HepG2 (cell line): ENCODE measurements around the gene BMPR1B. TPM values are rescaled to one million over a fixed set of nuclear protein-coding genes. Genes with fewer than 3 reads are reported as not detected.
A peak's percentile ranks its signal among the peaks of the same experiment; 100 is the strongest.

Experiments used
- CERS6 ChIP-seq: sonication (generic); formaldehyde crosslinking; IDR thresholded peaks from 2 replicates; pipeline ENCODE4 v1.5.0; 2020; ENCODE audit warnings: missing genetic modification reagents
- HNF4G ChIP-seq, 2 experiments: sonication (generic) in 1 of 2; formaldehyde crosslinking in 1 of 2; IDR thresholded peaks; 2 replicates each; pipeline versions ENCODE4 v1.4.0 to v1.6.1; 2011 to 2020; ENCODE audit warnings: borderline replicate concordance in 2 of 2, low read depth in 2 of 2, mild to moderate bottlenecking in 2 of 2, low read length in 1 of 2, missing genetic modification reagents in 1 of 2, moderate library complexity in 1 of 2
- HOXD1 ChIP-seq: sonication (generic); formaldehyde crosslinking; IDR thresholded peaks from 2 replicates; pipeline ENCODE4 v1.5.0; 2020; ENCODE audit warnings: missing genetic modification reagents
- IRF9 ChIP-seq: sonication (generic); formaldehyde crosslinking; IDR thresholded peaks from 2 replicates; pipeline ENCODE4 v1.8.0; 2022; ENCODE audit warnings: missing genetic modification reagents, mild to moderate bottlenecking, borderline replicate concordance
- ISL2 ChIP-seq: sonication (generic); formaldehyde crosslinking; IDR thresholded peaks from 2 replicates; pipeline ENCODE4 v1.5.0; 2020; ENCODE audit warnings: missing genetic modification reagents
- LRRFIP1 ChIP-seq: sonication (generic); formaldehyde crosslinking; conservative IDR thresholded peaks from 2 replicates; pipeline ENCODE4 v1.4.0; 2020; ENCODE audit warnings: missing genetic modification reagents
- MTF1 ChIP-seq: sonication (generic); formaldehyde crosslinking; IDR thresholded peaks from 2 replicates; pipeline ENCODE4 v1.5.0; 2020; ENCODE audit warnings: missing genetic modification reagents
- MYNN ChIP-seq: sonication (generic); formaldehyde crosslinking; IDR thresholded peaks from 2 replicates; pipeline ENCODE4 v1.4.0; 2020; ENCODE audit warnings: mild to moderate bottlenecking, low read depth, missing genetic modification reagents
- NFKBIZ ChIP-seq: IDR thresholded peaks from 2 replicates; pipeline ENCODE4 v1.6.1; 2018; ENCODE audit warnings: missing genetic modification reagents, missing compliant biosample characterization
- NKX3-1 ChIP-seq: sonication (generic); formaldehyde crosslinking; IDR thresholded peaks from 2 replicates; pipeline ENCODE4 v1.5.0; 2020; ENCODE audit warnings: missing genetic modification reagents
- PAX8 ChIP-seq: sonication (generic); formaldehyde crosslinking; IDR thresholded peaks from 2 replicates; pipeline ENCODE4 v1.8.0; 2022; ENCODE audit warnings: mild to moderate bottlenecking, missing genetic modification reagents, borderline replicate concordance
- PRMT3 ChIP-seq: sonication (generic); formaldehyde crosslinking; IDR thresholded peaks from 2 replicates; pipeline ENCODE4 v1.8.1; 2022; ENCODE audit warnings: low read depth, mild to moderate bottlenecking, moderate library complexity, missing genetic modification reagents, borderline replicate concordance
- SIN3B ChIP-seq: fragments of 150-350 bp; IDR thresholded peaks from 2 replicates; pipeline ENCODE4 v1.6.1; 2014; ENCODE audit warnings: low read length
- SOX6 ChIP-seq, 2 experiments: fragments of 450-650 bp in 1 of 2; sonication (generic) in 1 of 2; formaldehyde crosslinking in 1 of 2; IDR thresholded peaks; 2 replicates each; pipeline versions ENCODE4 v1.4.0 to v1.6.1; 2017 to 2020; ENCODE audit warnings: antibody characterized with exemption in 1 of 2, mild to moderate bottlenecking in 1 of 2, missing genetic modification reagents in 1 of 2
- SUZ12 ChIP-seq: fragments of 150-350 bp; IDR thresholded peaks from 2 replicates; pipeline ENCODE4 v1.6.1; 2014; ENCODE audit warnings: low read depth, low read length
- TRIM22 ChIP-seq: fragments of 450-650 bp; IDR thresholded peaks from 2 replicates; pipeline ENCODE4 v1.6.1; 2017
- ZBTB8A ChIP-seq: sonication (generic); formaldehyde crosslinking; IDR thresholded peaks from 2 replicates; pipeline ENCODE4 v1.4.0; 2020; ENCODE audit warnings: mild to moderate bottlenecking, low read depth, missing genetic modification reagents, borderline replicate concordance
- ZKSCAN5 ChIP-seq: sonication (generic); formaldehyde crosslinking; IDR thresholded peaks from 2 replicates; pipeline ENCODE4 v1.5.1; 2020; ENCODE audit warnings: mild to moderate bottlenecking, missing genetic modification reagents
- ZNF3 ChIP-seq: IDR thresholded peaks from 2 replicates; pipeline ENCODE4 v1.7.0; 2017; ENCODE audit warnings: inconsistent platforms
- ZNF343 ChIP-seq: sonication (generic); formaldehyde crosslinking; IDR thresholded peaks from 2 replicates; pipeline ENCODE4 v1.4.0; 2020; ENCODE audit warnings: mild to moderate bottlenecking, missing genetic modification reagents
- ZNF740 ChIP-seq: sonication (generic); formaldehyde crosslinking; IDR thresholded peaks from 2 replicates; pipeline ENCODE4 v1.4.0; 2020; ENCODE audit warnings: missing genetic modification reagents
- ZNF773 ChIP-seq: sonication (generic); formaldehyde crosslinking; IDR thresholded peaks from 2 replicates; pipeline ENCODE4 v1.4.0; 2020; ENCODE audit warnings: missing genetic modification reagents, borderline replicate concordance
- ZNF816 ChIP-seq: sonication (generic); formaldehyde crosslinking; IDR thresholded peaks from 2 replicates; pipeline ENCODE4 v1.8.0; 2022; ENCODE audit warnings: missing genetic modification reagents, mild to moderate bottlenecking, borderline replicate concordance
- ZNF878 ChIP-seq: sonication (generic); formaldehyde crosslinking; IDR thresholded peaks from 2 replicates; pipeline ENCODE4 v1.8.1; 2023; ENCODE audit warnings: mild to moderate bottlenecking, missing genetic modification reagents, moderate library complexity
- polyA plus RNA-seq, 8 experiments: library from polyadenylated mRNA; depleted of rRNA in 3 of 8; stranded (reverse) in 7 of 8; unstranded in 1 of 8; fragments of >200 nt; fragmentation: Illumina TruSeq in 4 of 8; extraction: Trizol in 4 of 8; gene quantifications; 2 replicates each; pipeline versions ENCODE4 v1.2.1 to v1.2.3, GENCODE V29; 2011 to 2016; ENCODE audit warnings: low read depth in 4 of 8, missing spikeins in 1 of 8, mixed read lengths in 1 of 8; ENCODE audit not compliant: insufficient read depth in 1 of 8
- total RNA-seq, 5 experiments: library from RNA; depleted of rRNA; stranded (reverse); fragments of >200 nt; fragmentation: Illumina TruSeq; extraction: Trizol; gene quantifications; 2 replicates each; pipeline ENCODE4 v1.2.3, GENCODE V29; 2016; ENCODE audit warnings: low read depth in 1 of 5

Gene BMPR1B
- total and polyA plus RNA-seq, 2 of the 13 experiments (the other 11 are each of a cell fraction or from before 2014, with no cell fraction given) = 0.07 TPM; not detected in 1

GRCh38 chr4:94897023-94897422 lies 139.3 kb downstream of the BMPR1B start (continued):
- TF ChIP-seq ISL2 (CRISPR knock-in tag) (peak; percentile 21; the same call in 1 of the 2 replicates), PAX8 (CRISPR knock-in tag) (no peak), ZNF773 (CRISPR knock-in tag) (no peak), ZKSCAN5 (CRISPR knock-in tag) (no peak), CERS6 (no peak), PRMT3 (CRISPR knock-in tag) (no peak), ZNF343 (CRISPR knock-in tag) (no peak), ZNF816 (no peak), ZNF878 (CRISPR knock-in tag) (no peak), IRF9 (CRISPR knock-in tag) (no peak), SOX6 (IDR thresholded peaks at IDR 0.05) (no peak), SOX6 (CRISPR knock-in tag; IDR thresholded peaks at IDR 0.05) (peak; percentile 69), MTF1 (CRISPR knock-in tag) (no peak), NKX3-1 (CRISPR knock-in tag) (no peak), ZNF740 (no peak), SIN3B (no peak), LRRFIP1 (CRISPR knock-in tag) (no peak), HOXD1 (CRISPR knock-in tag) (no peak), ZBTB8A (CRISPR knock-in tag) (no peak), NFKBIZ (CRISPR knock-in tag) (no peak), HNF4G (IDR thresholded peaks at IDR 0.05; ENCODE audit: borderline replicate concordance, low read depth, low read length) (no peak), HNF4G (CRISPR knock-in tag; IDR thresholded peaks at IDR 0.05; ENCODE audit: borderline replicate concordance, low read depth) (no peak), SUZ12 (no peak), ZNF3 (CRISPR knock-in tag) (no peak), TRIM22 (no peak), MYNN (no peak)
